ENCODE results near the gene PFN1.

The PFN1 gene

GRCh38 chr17:4967539-4968485, 19.5 kb upstream of the PFN1 start, which contains the start of gene SPAG7:
SPAG7 (minus strand) TSS chr17:4967817; CDS start chr17:4967804, 13 bp downstream.
- DNase-seq: peak; percentile 90

GRCh38 chr17:4966844-4967538, 18.7 kb upstream of the PFN1 start:
- peak; percentile 90 for DNase-seq

- no peak for DNase-seq
Measured at GRCh38 chr17:4965311-4965986, 17.1 kb upstream of the PFN1 start.

- no peak for DNase-seq
Measured at GRCh38 chr17:4960279-4960922, 12.1 kb upstream of the PFN1 start.

- no peak for DNase-seq
Measured at GRCh38 chr17:4959261-4959965, 11.1 kb upstream of the PFN1 start.

GRCh38 chr17:4958102-4958501, 9.8 kb upstream of the PFN1 start:
- no peak for DNase-seq

- DNase-seq: no peak
Measured at GRCh38 chr17:4956493-4957061, 8.2 kb upstream of the PFN1 start.

GRCh38 chr17:4955091-4955490, 6.8 kb upstream of the PFN1 start:
- no peak for DNase-seq

- no peak for DNase-seq
Measured at GRCh38 chr17:4953451-4953961, 5.2 kb upstream of the PFN1 start.

GRCh38 chr17:4951486-4951885, 3.2 kb upstream of the PFN1 start:
- DNase-seq: no peak

- DNase-seq: no peak
Measured at GRCh38 chr17:4950746-4951204, 2.4 kb upstream of the PFN1 start, which contains the start of gene ENO3. ENO3 (plus strand) TSS chr17:4951119; CDS start chr17:4951830, 711 bp downstream.

- peak; percentile 52 for DNase-seq
Measured at GRCh38 chr17:4950075-4950745, 1.9 kb upstream of the PFN1 start.

GRCh38 chr17:4949321-4950074, 1.2 kb upstream of the PFN1 start:
- peak; percentile 63 for DNase-seq

- DNase-seq: peak; percentile 51
Measured at GRCh38 chr17:4948931-4949320, 596 bp upstream of the PFN1 start.

- DNase-seq: peak; percentile 54
Measured at GRCh38 chr17:4947411-4948165, 742 bp downstream of the PFN1 start.

GRCh38 chr17:4947010-4947410, 1.3 kb downstream of the PFN1 start:
- DNase-seq: no peak

- DNase-seq: no peak
Measured at GRCh38 chr17:4946312-4946976, 1.9 kb downstream of the PFN1 start.

GRCh38 chr17:4945944-4946280, 2.4 kb downstream of the PFN1 start:
- DNase-seq: no peak
